Measurements from ENCODE around the gene SP3. TPM values are rescaled to one million over a fixed set of nuclear protein-coding genes. Genes with fewer than 3 reads are reported as not detected.

The SP3 gene
- total and polyA plus RNA-seq, 2 donors (not counting 1 experiment from before 2014, with no cell fraction given), result 64.1 to 124 TPM

DNA sequence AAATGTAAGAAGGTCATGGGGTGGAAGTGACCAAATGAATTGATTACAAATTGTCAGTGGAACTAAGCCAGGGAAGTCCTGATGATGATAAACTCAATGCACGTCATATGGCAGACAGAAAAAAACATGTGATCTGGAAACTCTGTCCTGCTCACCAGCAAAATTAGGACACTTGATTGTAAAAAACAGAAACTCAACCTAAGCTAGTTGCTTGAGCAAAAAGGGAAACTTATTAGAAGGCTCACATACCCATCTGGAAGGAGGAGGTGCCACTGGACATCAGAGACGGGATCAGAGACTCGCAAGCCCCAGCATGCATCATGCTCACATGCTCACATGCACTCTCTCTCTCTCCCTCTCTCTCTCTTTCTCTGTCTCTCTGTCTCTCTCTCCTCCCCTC lies 96.8 kb downstream of the SP3 start:
- Histone ChIP-seq H4K20me1 (ENCODE audit: control insufficient read depth, extremely low read depth, insufficient read depth, low read length) (no peaks in the 10 kb centered on the region), H3K27ac (ENCODE audit: insufficient read depth, low read length) (no peak overlapping the region), H3K4me2 (ENCODE audit: extremely low read depth, insufficient read depth, low read length) (no peak overlapping the region), H3K27me3 (ENCODE audit: control insufficient read depth, insufficient read depth, low read length) (peaks cover 10% of the 10 kb centered on the region), H3K9ac (ENCODE audit: insufficient read depth, low read length) (no peak overlapping the region), H3K79me2 (ENCODE audit: control insufficient read depth, insufficient read depth, low read length) (no peaks in the 10 kb centered on the region), H3K36me3 (ENCODE audit: control insufficient read depth, insufficient read depth, low read length) (no peaks in the 10 kb centered on the region), H3K4me3 (replicated peaks in 1 of 4; ENCODE audit: control extremely low read depth in 1 of 4, insufficient read depth in 1 of 4, low read depth in 3 of 4, low read length in 4 of 4) (no peak overlapping the region), H3K9me3 (ENCODE audit: control insufficient read depth, insufficient read depth, low read depth, low read length) (no peaks in the 10 kb centered on the region), H3K4me1 (ENCODE audit: control insufficient read depth, extremely low read depth, insufficient read depth, low read length) (no peaks in the 10 kb centered on the region), H2AFZ (ENCODE audit: low read length) (no peak overlapping the region)
- DNase-seq (ENCODE audit: low read depth in 2 of 2), result no peak
- no peak for TF ChIP-seq EZH2 (IDR thresholded peaks at IDR 0.05; ENCODE audit: low read length, missing control alignments)
- TF ChIP-seq, protein P1, sequence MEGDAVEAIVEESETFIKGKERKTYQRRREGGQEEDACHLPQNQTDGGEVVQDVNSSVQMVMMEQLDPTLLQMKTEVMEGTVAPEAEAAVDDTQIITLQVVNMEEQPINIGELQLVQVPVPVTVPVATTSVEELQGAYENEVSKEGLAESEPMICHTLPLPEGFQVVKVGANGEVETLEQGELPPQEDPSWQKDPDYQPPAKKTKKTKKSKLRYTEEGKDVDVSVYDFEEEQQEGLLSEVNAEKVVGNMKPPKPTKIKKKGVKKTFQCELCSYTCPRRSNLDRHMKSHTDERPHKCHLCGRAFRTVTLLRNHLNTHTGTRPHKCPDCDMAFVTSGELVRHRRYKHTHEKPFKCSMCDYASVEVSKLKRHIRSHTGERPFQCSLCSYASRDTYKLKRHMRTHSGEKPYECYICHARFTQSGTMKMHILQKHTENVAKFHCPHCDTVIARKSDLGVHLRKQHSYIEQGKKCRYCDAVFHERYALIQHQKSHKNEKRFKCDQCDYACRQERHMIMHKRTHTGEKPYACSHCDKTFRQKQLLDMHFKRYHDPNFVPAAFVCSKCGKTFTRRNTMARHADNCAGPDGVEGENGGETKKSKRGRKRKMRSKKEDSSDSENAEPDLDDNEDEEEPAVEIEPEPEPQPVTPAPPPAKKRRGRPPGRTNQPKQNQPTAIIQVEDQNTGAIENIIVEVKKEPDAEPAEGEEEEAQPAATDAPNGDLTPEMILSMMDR (conservative IDR thresholded peaks at IDR 0.05 in 1 of 2, IDR thresholded peaks at IDR 0.05 in 1 of 2; ENCODE audit: low read depth in 1 of 2, low read length in 2 of 2), result no peak

DNA sequence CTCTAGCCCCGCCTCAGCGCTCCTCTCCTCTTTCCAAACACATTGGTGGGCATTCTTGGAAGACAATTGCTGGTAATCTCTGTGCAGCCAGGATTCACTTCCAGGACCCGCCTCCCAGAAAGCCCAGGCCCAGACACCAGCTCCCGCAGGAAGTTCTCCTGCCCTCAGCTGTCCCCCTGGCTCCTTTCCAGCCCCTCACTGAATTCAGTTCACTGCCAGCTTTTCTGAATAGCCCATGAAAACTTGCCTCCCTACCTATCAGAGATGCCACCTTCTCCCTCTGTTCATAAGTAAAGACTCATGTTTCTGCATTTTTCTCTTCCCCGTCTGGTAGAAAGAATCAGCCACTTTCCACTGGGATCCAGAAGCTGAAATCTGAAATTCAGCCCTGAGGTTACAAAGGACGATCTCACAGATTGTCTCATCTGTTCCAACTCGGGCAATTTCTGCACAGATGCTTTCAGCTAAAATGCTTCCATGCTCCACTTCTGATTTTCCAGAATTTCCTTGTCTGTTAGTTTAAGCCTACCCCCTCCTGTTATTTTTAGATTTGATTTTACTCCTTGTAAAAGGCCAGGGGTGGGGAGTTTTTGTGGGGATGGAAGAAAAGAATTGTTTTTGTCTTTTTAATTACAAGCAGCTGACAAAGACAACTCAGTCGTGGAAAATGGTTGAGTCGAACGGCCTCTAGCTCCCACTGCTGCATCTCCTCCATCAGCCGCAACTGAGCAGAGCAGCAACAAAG lies 98.1 kb downstream of the SP3 start:
- no peaks in the 10 kb centered on the region for H3K79me2 ChIP-seq (ENCODE audit: control insufficient read depth, insufficient read depth, low read length)
- no peaks in the 10 kb centered on the region for H3K9me3 ChIP-seq (ENCODE audit: control insufficient read depth, insufficient read depth, low read depth, low read length)
- no peaks in the 10 kb centered on the region for H4K20me1 ChIP-seq (ENCODE audit: control insufficient read depth, extremely low read depth, insufficient read depth, low read length)
- no peak overlapping the region for H3K9ac ChIP-seq (ENCODE audit: insufficient read depth, low read length)
- TF ChIP-seq, protein P1 (conservative IDR thresholded peaks at IDR 0.05 in 1 of 2, IDR thresholded peaks at IDR 0.05 in 1 of 2; ENCODE audit: low read depth in 1 of 2, low read length in 2 of 2), result no peak
- no peak for TF ChIP-seq EZH2 (IDR thresholded peaks at IDR 0.05; ENCODE audit: low read length, missing control alignments)
- H3K27ac ChIP-seq (ENCODE audit: insufficient read depth, low read length), result no peak overlapping the region
- no peak overlapping the region for H3K4me3 ChIP-seq (replicated peaks in 1 of 4; ENCODE audit: control extremely low read depth in 1 of 4, insufficient read depth in 1 of 4, low read depth in 3 of 4, low read length in 4 of 4)
- no peak overlapping the region for H3K4me2 ChIP-seq (ENCODE audit: extremely low read depth, insufficient read depth, low read length)
- H2AFZ ChIP-seq (ENCODE audit: low read length), result no peak overlapping the region
- H3K36me3 ChIP-seq (ENCODE audit: control insufficient read depth, insufficient read depth, low read length), result no peaks in the 10 kb centered on the region
- DNase-seq (ENCODE audit: low read depth in 2 of 2), result no peak
- H3K27me3 ChIP-seq (ENCODE audit: control insufficient read depth, insufficient read depth, low read length), result peaks cover 16% of the 10 kb centered on the region
- H3K4me1 ChIP-seq (ENCODE audit: control insufficient read depth, extremely low read depth, insufficient read depth, low read length), result no peaks in the 10 kb centered on the region

DNA sequence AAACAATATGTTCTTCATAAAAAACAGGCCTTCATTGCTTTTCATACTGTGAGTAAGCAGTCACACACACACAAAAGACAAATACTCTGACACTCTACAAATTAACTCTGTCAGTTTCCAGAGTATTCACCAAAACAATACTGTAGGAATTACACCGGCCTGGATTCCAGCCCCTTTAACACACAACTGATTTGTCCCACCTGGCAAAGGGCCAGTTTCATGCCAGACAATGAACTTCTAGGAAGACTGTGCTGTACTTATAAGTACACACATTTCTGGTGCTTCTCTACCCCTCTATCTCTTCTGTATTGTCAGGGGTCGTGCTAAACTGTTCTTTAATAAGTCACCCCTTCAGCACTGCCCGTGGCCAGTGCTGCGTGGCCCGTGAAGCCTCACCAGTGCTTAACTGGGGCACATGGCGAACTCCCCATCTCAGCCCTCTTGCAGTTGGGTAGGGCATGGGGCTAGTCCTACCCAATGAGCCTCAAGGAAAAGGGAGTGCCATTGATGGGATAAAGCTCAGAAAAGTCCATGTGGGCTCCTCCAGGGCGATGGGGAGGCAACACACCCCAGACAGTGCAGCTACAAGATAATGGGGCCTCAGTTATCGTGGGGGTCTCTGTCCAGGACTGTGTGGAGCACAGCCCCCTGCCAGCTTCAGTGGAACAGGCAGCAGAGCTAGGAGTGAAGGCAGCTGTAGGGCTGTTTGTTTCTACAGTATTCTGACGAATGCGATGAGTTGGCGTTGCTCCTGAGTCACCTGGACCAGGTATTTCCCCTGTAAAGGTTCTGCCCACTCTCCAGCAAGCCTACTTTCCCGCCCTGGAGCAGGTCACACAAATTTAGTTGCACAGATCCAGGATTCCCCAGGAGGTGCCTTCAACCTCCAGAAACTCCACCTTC lies 99.0 kb downstream of the SP3 start:
- Histone ChIP-seq H2AFZ (ENCODE audit: low read length) (no peak overlapping the region), H3K27me3 (ENCODE audit: control insufficient read depth, insufficient read depth, low read length) (peaks cover 14% of the 10 kb centered on the region), H3K9me3 (ENCODE audit: control insufficient read depth, insufficient read depth, low read depth, low read length) (no peaks in the 10 kb centered on the region), H3K79me2 (ENCODE audit: control insufficient read depth, insufficient read depth, low read length) (no peaks in the 10 kb centered on the region), H3K4me2 (ENCODE audit: extremely low read depth, insufficient read depth, low read length) (no peak overlapping the region), H3K4me1 (ENCODE audit: control insufficient read depth, extremely low read depth, insufficient read depth, low read length) (no peaks in the 10 kb centered on the region), H3K27ac (ENCODE audit: insufficient read depth, low read length) (no peak overlapping the region), H3K36me3 (ENCODE audit: control insufficient read depth, insufficient read depth, low read length) (no peaks in the 10 kb centered on the region), H3K4me3 (replicated peaks in 1 of 4; ENCODE audit: control extremely low read depth in 1 of 4, insufficient read depth in 1 of 4, low read depth in 3 of 4, low read length in 4 of 4) (no peak overlapping the region), H4K20me1 (ENCODE audit: control insufficient read depth, extremely low read depth, insufficient read depth, low read length) (no peaks in the 10 kb centered on the region), H3K9ac (ENCODE audit: insufficient read depth, low read length) (no peak overlapping the region)
- no peak for DNase-seq (ENCODE audit: low read depth in 2 of 2)
- TF ChIP-seq EZH2 (IDR thresholded peaks at IDR 0.05; ENCODE audit: low read length, missing control alignments), result no peak
- TF ChIP-seq, protein P1 (conservative IDR thresholded peaks at IDR 0.05 in 1 of 2, IDR thresholded peaks at IDR 0.05 in 1 of 2; ENCODE audit: low read depth in 1 of 2, low read length in 2 of 2), result no peak

All from fibroblast of lung (primary cell).